Duodenal mucosa (tissue), 2 donors: Measurements from ENCODE around the gene CD59.

Source experiments
- H3K27ac ChIP-seq: one replicate; pipeline ENCODE4 v1.7.0; 2013; ENCODE audit warnings: low read depth, low read length
- H3K27me3 ChIP-seq, 2 donors: one replicate each; pipeline ENCODE4 v1.7.0; 2013; ENCODE audit warnings: low read length in 2 of 2, control low read depth in 1 of 2; ENCODE audit not compliant: insufficient read depth in 2 of 2, control insufficient read depth in 1 of 2
- H3K36me3 ChIP-seq, 2 donors: one replicate each; pipeline ENCODE4 v1.7.0; 2013; ENCODE audit warnings: low read length in 2 of 2, control low read depth in 1 of 2; ENCODE audit not compliant: insufficient read depth in 2 of 2, control insufficient read depth in 1 of 2
- H3K4me1 ChIP-seq, 2 donors: one replicate each; pipeline ENCODE4 v1.7.0; 2013; ENCODE audit warnings: low read length in 2 of 2, control low read depth in 1 of 2; ENCODE audit not compliant: insufficient read depth in 2 of 2, control insufficient read depth in 1 of 2
- H3K4me3 ChIP-seq, 2 donors: one replicate each; pipeline ENCODE4 v1.7.0; 2013; ENCODE audit warnings: low read length in 2 of 2, low read depth in 1 of 2
- H3K9ac ChIP-seq, 2 donors: one replicate each; pipeline ENCODE4 v1.7.0; 2013; ENCODE audit warnings: low read length in 2 of 2, low read depth in 1 of 2
- H3K9me3 ChIP-seq, 2 donors: one replicate each; pipeline ENCODE4 v1.7.0; 2013; ENCODE audit warnings: low read length in 2 of 2, control low read depth in 1 of 2; ENCODE audit not compliant: control insufficient read depth in 1 of 2

Gene CD59

DNA sequence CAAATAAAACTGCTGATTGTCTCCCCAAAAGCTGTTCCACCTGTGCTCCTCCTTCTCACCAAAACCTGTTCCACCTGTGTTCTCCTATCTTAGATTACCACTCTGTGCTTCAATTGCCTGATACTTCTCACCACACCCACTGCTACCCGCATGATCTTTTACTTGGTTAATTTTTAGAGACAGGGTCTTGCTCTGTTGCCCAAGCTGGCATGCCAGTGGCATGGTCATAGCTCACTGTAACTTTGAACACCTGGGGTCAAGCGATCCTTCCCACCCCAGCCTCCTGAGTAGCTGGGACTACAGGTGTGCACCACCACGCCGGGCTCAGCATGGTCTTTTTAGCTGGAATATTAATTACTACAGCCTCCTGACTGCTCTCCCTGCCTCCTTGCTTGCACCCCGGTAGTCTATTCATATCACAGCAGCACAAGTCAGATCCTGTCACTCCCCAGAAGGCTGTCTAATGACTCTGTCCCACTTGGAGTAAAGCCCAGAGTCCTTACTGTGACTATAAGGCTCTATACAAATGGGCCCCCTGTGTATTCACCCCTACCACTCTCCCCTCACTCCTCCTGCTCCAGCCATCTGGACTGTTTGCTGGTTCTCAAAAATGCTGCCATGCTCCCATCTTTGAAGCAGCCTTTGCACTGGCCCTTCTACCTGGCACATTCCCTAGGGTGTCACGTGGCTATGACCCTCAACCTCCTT is 39.1 kb downstream of the CD59 start:
- Histone ChIP-seq H3K9ac (no peak overlapping the region), H3K27ac (no peak overlapping the region), H3K9me3 (no peaks in the 10 kb centered on the region), H3K27me3 (no peaks in the 10 kb centered on the region), H3K4me1 (peaks cover 14 to 34% of the 10 kb centered on the region in 2 donors), H3K4me3 (no peak overlapping the region), H3K36me3 (no peaks in the 10 kb centered on the region)

- H3K4me3 ChIP-seq, result no peak overlapping the region
- H3K9ac ChIP-seq, result no peak overlapping the region
- H3K4me1 ChIP-seq, result peaks cover 14 to 34% of the 10 kb centered on the region in 2 donors
- H3K27ac ChIP-seq, result no peak overlapping the region
- no peaks in the 10 kb centered on the region for H3K27me3 ChIP-seq
- H3K9me3 ChIP-seq, result no peaks in the 10 kb centered on the region
- H3K36me3 ChIP-seq, result no peaks in the 10 kb centered on the region
Observed at GRCh38 chr11:33696411-33696810, 39.8 kb downstream of the CD59 start.

DNA sequence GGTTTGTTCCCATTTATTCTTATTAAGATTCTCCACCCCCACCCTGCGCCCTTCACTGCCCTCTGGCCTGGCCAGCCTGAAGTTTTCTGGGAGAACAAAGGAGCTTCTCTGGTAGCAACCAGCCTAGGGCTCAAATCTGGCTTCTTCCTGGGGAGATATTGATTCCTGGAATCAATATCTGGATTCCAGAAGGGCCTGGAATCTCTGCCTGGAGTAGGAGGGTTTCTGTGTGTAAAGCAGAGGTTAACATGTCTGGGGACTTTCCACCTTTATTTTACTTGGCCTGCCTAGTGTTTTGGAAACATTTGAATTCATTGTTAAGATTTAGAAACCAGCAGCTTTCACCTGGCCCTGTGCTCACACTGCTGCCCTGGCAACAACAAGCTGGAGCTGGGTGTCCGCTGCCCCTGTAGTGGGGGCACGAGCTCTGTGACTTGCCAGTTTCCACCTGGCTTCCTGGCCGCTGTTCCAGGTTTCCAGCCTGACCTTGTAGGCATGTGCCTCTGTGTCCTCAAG is 41.1 kb downstream of the CD59 start:
- H3K4me3 ChIP-seq, result no peak overlapping the region
- peaks cover 14 to 42% of the 10 kb centered on the region in 2 donors for H3K4me1 ChIP-seq
- no peaks in the 10 kb centered on the region for H3K9me3 ChIP-seq
- H3K9ac ChIP-seq, result no peak overlapping the region
- H3K27ac ChIP-seq, result peak overlapping the region; percentile 47
- no peaks in the 10 kb centered on the region for H3K27me3 ChIP-seq
- H3K36me3 ChIP-seq, result no peaks in the 10 kb centered on the region

GRCh38 chr11:33694346-33695050 is 41.7 kb downstream of the CD59 start:
- Histone ChIP-seq H3K9me3 (no peaks in the 10 kb centered on the region), H3K27me3 (no peaks in the 10 kb centered on the region), H3K4me3 (no peak overlapping the region), H3K36me3 (no peaks in the 10 kb centered on the region), H3K4me1 (peaks cover 8 to 37% of the 10 kb centered on the region in 2 donors), H3K9ac (no peak overlapping the region), H3K27ac (no peak overlapping the region)

DNA sequence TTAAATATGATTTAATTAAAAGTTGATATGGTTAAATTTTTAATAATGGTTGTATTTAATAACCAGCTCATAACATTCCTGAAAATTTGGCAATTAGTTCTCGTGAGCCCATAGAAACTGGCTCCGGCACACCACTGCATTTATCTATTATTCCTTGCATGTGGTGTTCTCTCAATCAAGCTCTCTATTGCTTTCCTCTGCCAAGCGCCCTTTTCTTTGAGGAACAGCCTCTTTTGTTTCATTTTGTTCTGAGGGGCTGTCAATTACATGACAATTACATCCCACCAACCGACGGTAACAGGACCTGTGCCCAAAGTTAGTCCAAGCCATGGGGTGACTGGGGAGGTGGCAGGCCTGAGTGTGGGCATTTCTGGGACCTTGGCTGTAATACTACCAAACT is 43.7 kb downstream of the CD59 start:
- Histone ChIP-seq H3K4me3 (no peak overlapping the region), H3K36me3 (no peaks in the 10 kb centered on the region), H3K4me1 (peaks cover 8 to 34% of the 10 kb centered on the region in 2 donors), H3K27me3 (no peaks in the 10 kb centered on the region), H3K9ac (no peak overlapping the region), H3K27ac (peak overlapping the region; percentile 4), H3K9me3 (peaks cover 0 to 2% of the 10 kb centered on the region in 2 donors)

- Histone ChIP-seq H3K36me3 (no peaks in the 10 kb centered on the region), H3K27ac (peak overlapping the region; percentile 65), H3K27me3 (no peaks in the 10 kb centered on the region), H3K4me1 (peaks cover 8 to 33% of the 10 kb centered on the region in 2 donors), H3K9ac (no peak overlapping the region), H3K4me3 (no peak overlapping the region), H3K9me3 (peaks cover 3 to 5% of the 10 kb centered on the region in 2 donors)
Observed at GRCh38 chr11:33692013-33692504, 44.2 kb downstream of the CD59 start.

- H3K9ac ChIP-seq, result peak overlapping the region in 1 of 2 donors; percentile 2
- no peaks in the 10 kb centered on the region for H3K36me3 ChIP-seq
- peak overlapping the region; percentile 65 for H3K27ac ChIP-seq
- peaks cover 8 to 29% of the 10 kb centered on the region in 2 donors for H3K4me1 ChIP-seq
- no peak overlapping the region for H3K4me3 ChIP-seq
- H3K27me3 ChIP-seq, result no peaks in the 10 kb centered on the region
- H3K9me3 ChIP-seq, result peaks cover 3 to 5% of the 10 kb centered on the region in 2 donors
Observed at GRCh38 chr11:33691066-33691864, 45.0 kb downstream of the CD59 start.

- Histone ChIP-seq H3K27ac (peak overlapping the region; percentile 65), H3K9me3 (peaks cover 3 to 5% of the 10 kb centered on the region in 2 donors), H3K27me3 (no peaks in the 10 kb centered on the region), H3K36me3 (no peaks in the 10 kb centered on the region), H3K4me3 (no peak overlapping the region), H3K9ac (no peak overlapping the region), H3K4me1 (peaks cover 8 to 29% of the 10 kb centered on the region in 2 donors)
Observed at GRCh38 chr11:33690290-33691065, 45.7 kb downstream of the CD59 start.

DNA sequence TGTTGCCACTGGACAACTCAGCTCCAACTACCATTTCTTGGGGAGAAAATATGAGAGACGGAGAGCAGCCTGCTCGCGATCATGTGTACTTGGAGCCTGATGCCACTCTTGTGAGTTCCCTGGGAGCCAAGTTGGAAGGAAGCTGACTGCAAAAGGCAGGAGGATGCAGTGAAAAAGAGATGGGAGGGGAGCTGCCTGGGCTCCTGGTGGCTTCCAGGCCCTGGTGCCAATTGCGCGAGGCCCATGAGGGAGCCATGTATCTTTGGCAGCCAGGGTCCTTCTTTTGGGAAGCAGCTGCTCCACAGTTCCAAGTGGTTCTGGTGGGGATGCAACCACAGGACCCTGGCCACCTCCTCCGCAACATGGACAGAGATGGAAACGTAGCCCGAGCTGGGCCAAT is 46.7 kb downstream of the CD59 start:
- no peak overlapping the region for H3K9ac ChIP-seq
- no peak overlapping the region for H3K27ac ChIP-seq
- no peak overlapping the region for H3K4me3 ChIP-seq
- no peaks in the 10 kb centered on the region for H3K36me3 ChIP-seq
- peaks cover 3 to 5% of the 10 kb centered on the region in 2 donors for H3K9me3 ChIP-seq
- H3K27me3 ChIP-seq, result no peaks in the 10 kb centered on the region
- H3K4me1 ChIP-seq, result peaks cover 8 to 29% of the 10 kb centered on the region in 2 donors
